NCI-H526 treated with DMSO at 0.1 percent for 48 hours (cell line): ENCODE results near the gene TRMT44.

ENCODE experiments used
- DNase-seq: peaks from one replicate; lab custom pipeline; 2025; lab: John Stamatoyannopoulos, UW

TRMT44 gene

DNA sequence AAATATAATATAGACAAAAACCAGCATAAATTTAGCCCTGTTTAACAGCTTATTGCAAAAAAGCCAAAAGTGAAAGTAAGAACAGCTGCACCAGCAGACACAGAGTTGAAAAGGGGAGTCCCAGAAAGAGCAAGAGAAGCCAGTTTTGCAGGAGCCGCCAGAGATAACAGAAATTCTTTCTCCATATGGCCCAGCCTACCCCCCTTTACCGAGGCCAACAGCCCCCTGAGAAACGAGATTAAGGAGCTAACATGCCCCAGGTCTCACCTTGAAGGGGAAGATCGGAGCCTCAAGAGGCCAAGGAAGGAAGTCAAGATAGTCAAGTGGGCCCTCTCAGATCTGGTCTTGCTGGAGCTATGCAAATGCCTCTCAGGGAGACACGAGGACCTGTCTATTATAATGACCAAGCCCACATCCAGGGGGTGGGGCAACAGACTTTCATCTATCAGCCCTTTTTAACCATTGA lies 4.9 kb upstream of the TRMT44 start:
- DNase-seq, result no peak

DNA sequence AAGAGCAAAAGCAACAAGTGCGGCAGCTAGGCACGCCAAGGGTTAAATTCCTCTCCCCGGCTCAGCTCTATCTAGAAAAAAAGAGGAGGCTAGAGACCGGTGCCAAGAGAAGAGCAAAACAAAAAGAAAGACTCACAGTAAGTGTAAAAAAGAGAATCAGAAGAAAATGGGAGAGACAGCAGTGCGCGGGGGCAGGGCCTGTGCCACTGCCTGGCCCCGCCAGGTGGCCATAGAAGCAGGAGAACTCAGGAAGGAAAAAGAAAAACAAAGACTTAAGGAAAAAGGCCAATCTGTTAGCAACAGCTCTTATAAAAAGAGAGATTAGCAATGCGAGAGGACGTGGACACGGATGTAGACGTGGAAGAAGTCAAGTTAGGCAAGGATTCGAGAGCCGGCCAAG lies 3.3 kb upstream of the TRMT44 start:
- DNase-seq, result no peak

DNA sequence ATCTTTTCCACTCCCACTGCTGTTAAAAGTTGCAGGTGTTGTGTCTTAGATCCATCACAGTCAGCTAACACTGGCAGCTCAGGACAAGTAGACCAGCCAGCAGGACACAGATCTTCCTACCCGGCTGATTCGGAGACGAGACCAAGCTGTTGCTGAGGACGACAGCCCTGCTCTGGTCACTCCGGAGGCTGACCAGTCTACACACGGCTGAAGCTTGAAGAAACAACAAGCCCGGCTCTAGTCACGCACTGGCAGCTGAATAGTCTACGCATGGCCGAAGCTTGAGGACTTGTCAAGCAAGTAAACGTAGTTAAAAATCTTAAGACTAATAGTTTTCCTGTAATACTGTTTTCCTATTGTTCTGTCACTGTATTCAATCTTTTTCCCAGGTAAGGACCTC lies 1.8 kb upstream of the TRMT44 start:
- DNase-seq, result no peak

DNA sequence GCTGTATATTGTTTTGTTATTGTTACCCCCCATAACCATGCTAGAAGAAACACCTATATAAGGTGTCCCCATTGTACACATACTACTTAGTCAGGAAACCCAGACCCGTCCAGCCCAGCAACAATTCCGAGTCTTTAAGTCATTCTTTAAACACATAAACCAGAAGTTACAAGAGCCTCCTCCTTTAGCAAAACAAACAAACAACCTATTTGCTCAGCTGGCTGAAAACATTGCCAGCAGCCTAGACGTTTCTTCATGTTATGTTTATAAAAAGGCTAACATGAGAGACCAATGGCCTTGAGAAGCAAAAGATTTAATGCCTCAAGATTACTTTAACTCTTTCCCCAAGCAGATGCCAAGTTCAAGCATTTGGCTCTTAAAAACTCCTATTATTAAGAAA lies 1.4 kb upstream of the TRMT44 start:
- no peak for DNase-seq

DNA sequence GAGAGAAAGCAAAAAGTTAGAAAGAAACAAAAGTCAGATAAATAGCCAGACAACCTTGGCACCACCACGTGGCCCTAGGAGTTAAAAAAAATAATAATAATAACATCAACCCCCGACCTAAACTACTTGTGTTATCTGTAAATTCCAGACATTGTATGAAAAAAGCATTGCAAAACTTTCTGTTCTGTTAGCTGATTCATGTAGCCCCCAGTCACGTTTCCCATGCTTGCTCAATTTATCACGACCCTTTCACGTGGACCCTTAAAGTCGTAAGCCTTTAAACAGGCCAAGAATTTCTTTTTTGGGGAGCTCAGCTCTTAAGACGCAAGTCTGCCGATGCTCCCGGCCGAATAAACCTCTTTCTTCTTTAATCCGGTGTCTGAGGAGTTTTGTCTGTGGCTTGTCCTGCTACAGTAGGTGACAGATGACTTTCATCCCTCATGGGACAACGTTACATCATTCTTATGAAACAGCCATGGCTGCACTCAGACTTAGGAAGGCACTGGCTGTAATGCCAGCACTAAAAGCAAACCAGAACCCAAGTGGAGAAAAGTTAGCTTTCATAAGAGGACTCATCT lies 574 bp upstream of the TRMT44 start:
- no peak for DNase-seq

DNA sequence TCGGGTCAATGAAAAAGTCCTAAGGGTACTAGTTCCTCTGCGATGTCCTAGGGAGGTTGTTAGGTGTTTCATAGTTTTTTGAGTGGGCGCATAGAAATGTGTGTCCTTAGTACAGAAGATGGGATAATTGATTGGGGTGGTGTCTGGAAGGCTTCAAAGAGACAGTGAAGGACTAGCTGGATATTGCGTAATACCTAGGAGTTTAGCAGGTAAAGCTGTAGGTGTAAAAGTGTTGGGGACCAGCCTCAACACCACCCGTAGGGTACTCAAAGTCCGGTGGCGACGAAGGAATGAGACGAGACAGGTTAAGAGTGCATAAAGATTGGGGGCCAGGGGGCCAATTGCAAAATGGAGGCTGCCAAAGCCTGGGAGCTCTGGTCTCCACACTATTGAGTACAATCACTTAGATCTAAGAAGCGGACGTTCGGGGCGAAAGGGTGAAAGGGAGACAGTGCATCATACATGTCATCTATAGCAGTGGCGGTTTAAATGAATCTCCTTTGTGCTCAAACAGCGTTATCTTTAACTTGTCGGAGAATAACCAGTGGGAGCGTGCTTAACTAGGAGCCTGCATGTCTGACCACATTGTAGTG lies 1.0 kb downstream of the TRMT44 start:
- DNase-seq, result no peak

DNA sequence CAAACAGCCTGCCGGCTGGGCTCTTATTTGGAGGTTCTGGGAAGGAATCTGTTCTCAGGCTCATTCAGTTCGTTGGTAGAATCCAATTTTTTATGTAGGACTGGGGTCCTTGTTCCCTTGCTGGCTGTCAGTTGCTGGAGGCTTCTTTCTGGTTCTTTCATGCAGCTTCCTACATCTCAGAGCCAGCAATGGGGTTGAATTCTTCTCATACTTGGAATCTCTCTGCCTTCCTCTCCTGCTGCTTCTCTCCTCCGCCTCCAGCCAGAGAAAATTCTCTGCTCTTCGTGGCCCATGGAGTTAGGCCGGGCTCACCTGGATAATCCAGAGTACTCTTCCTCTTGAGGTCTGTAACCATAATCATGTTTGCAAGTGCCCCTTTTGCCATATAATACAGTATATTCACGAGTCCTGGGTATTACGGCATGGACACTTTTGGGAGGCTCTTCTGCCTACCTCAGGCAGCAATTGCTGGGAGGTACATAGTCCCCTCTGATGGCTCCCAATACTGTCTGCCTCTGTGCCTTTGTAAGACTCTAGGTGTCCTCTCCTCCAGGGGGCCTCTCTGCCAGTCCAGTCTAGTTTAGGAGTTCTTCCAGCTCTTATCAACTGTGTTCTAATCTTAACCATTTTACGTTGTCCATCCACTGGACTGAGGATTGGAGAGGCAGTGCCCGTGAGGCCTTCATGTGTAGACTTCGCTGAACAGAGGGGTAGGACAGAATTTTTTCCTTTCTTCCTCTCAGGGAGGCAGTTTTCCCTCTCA lies 2.2 kb downstream of the TRMT44 start:
- DNase-seq, result no peak

DNA sequence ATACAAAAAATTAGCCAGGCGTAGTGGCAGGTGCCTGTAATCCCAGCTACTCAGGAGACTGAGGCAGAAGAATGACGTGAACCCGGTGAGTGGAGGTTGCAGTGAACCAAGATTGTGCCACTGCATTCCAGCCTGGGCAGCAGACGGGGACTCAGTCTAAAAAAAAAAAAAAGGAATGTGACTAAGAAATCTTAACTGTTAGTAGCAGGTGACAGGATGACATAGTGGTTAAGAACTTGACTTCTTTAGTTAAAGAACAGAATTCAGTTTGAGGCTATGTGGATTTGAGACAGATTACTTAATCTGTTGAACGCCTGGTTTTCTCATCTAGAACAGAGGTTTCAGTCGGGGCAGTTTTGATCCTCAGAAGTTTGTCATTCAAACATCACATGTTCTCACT lies 3.2 kb downstream of the TRMT44 start:
- no peak for DNase-seq

DNA sequence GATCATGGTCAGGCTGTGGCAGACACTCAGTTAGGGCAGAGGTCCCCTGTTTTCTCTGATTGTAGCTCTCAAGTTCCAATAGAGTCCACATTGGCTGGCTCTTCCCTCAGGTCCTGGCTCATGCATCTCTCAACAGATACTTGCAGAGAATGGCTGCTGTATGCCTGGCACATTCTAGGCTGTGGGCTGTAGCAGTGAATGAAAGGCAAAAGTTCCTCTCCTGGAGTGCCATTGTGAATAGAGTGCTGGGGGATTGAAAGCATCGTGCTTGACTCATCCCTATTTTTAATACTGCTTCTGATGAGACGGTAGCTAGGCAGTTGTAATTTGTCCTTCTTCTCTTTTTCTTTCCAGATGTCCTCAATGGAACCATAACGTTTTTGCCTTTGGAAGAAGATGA lies 5.5 kb downstream of the TRMT44 start:
- DNase-seq, result no peak

DNA sequence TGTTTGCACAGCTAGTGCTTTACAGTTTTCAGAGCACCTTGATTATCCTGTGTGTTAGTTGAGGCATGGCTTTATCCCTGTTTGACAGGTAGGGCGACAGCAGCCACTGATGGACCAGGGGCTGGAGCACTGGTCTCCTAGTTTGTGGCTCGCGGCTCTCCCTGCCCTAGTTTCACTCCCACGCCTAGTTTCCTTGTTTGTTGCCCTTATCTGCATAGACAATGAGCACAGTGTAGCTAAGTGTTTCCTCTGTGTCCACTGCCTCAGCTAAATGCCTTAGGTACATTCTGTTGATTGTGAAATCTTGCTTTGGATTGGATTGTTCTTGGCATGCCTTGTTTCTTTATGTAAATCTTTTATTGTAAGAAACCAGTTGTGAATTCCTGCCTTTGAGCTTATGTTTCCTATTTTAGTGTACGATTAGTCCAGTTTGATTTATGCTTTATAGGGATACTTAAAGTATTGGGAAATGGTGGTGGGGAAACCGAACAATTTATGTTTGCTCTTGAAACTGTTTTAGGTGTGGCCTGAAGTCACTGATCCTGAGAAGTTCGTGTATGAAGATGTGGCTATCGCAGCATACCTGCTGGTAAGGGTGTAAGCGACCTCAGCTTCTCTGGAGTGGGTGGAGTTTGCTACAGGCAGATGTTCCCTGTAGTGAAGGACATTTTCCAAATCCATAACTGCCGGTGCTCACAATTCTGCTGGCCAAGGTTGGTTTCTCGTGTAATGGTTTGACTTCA lies 11.0 kb downstream of the TRMT44 start:
- DNase-seq, result no peak

DNA sequence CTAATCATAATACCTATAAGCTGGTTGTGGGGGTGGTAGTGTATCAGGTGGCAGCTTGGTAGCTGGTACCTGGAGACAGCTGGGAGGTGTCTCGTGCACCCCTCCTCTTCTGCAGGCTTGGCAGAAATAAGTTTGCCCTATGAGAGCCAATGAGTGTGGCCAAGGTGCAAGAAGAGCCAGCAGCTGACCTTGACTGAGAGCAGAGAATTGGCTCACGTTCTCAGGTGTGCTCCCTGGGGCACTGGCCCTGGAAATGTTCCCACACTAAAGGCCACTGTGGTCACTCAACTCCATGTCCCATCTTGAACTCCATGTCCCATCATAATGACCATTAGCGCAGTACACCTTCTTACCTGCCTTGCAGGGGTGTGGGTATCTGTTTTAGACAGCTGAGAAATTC lies 13.4 kb downstream of the TRMT44 start:
- no peak for DNase-seq

DNA sequence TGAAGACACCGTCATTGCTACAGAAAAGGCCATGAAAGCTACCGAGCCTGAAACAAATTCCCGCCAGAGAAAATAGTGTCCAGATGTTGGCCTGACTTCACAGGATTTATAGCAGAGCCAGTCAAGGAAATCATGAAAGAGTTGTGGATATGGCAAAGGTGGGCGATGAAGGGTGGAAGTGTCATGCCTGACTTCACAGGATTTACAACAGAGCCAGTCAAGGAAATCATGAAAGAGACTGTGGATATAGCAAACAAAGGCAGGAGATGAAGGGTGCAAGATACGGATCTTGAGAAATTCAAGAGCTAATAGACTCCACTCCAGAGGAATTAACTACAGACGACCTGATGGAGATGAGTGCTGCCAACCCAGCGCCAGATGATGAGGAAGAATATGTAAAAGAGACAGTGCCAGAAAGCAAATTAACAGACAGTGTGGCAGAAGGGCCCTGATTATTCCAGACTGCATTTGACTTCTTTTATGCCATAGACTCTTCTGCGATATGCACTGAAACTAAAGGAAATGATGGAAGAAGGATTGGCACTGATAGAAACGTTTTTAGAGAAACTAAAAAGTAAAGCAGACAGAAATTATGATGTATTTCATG lies 17.2 kb downstream of the TRMT44 start:
- no peak for DNase-seq

DNA sequence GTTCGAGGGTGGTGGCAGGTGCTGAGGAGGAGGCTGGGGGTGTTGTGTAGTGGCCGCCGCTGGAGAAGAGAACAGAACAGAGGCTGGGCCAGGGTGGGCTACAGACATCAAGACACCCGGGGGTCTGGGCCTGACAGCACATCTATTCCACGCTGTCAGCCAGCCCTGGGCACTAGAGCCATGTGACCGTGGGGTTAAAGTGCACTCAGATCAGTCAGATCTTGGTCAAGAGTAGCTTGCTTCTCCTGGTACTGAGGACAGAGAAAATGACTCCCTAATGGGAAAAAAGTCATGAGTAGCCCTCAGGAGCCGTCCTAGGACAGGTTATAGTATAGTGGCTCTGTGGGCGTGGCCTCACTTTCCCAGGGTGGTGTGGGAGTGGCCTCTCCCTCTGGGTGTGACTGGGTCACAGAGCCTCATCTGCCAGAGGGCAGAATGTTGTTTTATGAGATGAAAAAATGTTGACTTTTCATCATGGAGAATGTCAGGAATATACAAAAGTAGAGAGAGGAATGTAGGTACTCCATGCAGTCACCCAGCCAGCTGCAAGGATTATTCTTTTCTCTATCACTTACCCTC lies 19.4 kb downstream of the TRMT44 start:
- DNase-seq, result no peak

DNA sequence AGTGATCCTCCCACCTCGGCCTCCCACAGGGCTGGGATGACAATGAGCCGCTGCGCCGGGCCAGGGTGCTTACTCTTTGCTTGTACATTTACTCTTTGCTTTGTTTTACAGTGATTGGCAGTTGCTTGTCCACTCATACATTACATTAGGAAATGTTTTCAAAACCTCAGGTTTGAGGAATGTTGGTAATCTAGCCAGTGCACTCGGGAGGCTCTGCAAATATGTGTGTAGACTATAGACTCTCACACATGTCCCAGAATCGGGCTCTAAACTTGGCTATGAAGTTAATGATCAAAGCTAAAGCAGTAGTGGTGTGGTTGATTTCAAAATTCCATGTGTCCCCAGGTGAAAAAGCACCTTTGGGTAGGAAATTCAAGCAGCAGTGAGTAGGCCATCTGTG lies 20.5 kb downstream of the TRMT44 start:
- no peak for DNase-seq

DNA sequence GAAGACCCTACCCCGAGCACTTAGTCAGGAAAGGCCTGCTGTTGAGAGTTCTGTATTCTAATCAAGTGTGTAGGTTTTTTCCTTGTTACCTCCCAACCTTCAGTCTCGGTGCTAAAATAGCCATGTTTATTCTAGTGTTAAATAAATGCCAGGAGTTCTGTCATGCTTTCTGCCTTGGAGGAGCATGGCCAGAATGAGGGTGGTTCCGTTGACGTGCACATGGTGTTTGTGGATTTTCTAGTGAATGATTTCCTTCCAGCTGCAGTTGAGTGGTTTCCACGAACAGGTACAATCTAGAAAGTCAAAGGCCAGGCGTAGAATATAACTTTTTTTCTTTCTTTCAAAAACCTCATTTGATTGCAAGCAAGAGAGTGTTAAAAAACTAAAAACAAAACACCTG lies 21.0 kb downstream of the TRMT44 start:
- no peak for DNase-seq

DNA sequence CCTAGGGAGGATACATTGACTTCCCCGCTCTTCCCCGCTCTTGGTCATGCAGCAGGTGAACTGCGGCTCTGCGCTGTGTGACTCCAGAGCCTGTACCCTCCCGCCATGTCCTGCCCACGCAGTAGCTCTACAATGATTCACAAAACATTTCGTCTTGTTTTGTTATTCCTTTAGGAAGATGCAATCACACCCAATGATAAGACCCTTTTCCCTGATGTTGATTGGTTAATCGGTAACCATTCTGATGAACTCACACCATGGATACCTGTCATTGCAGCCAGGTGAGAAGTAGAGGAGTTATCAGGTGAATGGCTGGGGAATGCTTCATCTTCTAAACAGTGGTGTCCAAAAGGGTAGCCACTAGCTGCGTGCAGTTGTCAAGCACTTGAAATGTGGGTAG lies 23.2 kb downstream of the TRMT44 start:
- DNase-seq, result no peak

DNA sequence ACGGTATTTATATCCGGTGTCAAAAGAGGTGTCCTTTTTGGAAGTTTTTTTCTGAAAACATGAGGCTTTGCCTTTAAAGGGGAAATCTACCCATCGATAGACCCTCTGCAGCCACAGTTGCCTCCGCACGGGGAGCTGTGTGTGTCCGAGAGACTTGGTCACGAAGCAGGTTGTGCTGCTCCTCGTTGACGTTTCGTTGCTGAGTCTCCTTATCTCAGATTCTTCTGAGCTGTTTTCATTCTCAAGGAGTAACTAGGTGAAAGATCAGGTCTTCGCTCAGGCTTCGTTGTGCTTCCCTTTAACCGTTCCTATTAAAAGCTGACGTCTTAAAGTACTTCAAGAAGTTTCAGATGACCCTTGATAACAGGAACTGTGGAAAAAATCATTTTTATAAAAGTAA lies 23.8 kb downstream of the TRMT44 start:
- DNase-seq, result no peak

DNA sequence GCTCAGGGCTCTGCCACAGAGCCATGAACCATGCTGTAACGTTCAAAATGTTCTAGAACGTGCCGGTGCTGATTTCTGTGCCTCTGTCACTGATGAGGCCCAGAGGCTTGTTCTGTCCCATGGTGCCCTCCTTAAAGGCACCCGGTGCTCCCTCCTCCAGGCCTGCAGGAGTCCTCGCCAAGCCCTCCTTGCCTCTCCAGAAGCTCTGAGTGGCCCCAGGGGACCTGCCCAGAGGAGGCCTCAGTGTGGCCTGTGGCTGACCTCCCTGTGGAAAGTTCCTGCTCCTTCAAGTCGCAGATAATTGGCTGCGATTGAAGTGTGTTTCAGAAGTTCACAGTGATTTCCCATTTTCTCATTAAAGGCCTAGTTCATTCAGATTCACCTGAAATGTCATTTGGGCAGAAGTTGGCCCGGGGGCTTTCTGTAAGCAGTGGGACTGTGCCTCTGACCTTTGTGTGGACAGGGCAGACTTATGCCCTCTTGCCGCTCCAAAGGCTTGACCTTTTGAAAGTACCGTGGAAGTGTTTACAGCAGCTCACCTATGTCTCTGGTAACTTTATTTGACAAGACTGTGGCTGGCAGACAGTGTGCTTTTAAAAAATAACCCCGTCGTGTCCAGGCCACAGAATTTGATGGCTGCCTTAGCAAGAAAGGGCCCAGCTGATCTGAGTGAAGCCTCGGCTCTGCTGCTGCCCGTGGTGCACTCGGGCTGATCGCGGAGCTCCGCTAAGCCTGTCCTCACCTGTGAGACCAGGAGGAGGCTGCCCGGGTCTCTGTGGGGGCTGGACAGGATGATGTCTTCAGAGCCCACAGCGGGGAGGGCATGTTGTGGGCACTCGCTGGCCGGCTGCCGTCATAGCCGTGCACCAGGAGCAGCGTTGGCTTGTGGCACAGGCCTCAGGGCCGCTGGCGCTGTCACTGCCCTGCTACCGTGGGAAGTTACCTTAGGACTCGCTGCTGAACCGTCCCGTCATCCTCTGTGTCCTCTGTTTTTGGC lies 25.3 kb downstream of the TRMT44 start:
- no peak for DNase-seq

DNA sequence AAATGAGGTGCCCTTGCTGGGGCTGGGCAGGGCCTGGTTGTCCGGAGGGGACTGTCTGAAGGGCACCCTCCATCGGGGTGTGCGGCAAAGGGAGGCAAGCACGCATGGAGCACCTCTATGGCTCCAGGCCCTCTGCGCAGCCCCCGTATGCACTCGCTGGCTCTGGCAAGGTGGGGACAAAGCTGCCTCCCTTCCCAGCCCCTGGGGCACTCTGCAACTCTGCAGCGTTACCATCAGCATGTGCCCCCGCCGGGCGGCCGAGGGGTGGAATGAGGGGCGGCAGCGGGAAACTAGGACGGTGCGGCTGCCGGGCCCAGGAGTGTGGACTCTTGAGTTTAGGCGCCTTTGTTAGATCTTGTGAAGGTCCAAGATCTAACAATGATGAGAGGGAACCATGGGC lies 26.4 kb downstream of the TRMT44 start:
- DNase-seq, result no peak

DNA sequence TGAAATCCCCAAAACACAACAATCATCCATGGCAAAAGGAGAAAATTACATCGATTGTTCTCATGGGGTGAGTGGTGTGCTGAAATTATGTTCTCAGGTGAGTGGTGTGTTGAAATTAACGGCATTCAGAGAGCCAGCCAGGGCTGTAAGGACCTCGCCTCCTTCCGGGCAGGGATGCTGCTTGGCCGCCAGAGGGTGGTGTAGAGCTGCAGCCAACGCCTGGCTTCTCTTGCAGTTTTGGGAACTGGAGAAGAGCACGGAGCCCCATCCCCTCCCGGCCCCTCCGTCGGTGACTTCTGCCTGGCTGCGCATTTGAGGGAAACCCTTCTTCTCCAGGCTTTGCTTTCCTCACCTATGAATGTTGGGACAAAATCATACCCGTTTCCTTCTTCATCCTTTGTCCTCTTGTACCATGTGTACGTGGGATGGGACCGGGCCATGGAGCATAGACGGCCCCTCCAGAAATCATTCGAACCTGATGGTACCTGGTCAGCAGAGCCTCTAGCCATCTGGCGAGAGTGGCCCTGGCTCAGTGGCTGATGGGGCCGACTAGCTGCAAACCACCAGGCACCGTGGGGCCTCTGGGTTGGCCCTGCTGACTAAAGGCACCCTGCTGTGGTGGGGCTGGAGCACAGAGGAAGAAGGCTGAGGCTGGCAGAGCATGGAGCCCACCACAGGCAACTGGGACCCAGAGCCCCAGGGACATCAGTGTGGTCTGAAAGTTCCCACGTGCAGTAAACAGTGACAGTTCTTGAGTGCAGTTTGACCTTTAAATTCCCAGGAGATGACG lies 28.4 kb downstream of the TRMT44 start:
- no peak for DNase-seq
